ENCODE data around the gene ICA1L.
"Not testable (repeated sequence)": the region's sequence is repeated elsewhere in the genome, so short reads cannot be mapped to it uniquely, and the experiment has no call there.

Gene ICA1L

DNA sequence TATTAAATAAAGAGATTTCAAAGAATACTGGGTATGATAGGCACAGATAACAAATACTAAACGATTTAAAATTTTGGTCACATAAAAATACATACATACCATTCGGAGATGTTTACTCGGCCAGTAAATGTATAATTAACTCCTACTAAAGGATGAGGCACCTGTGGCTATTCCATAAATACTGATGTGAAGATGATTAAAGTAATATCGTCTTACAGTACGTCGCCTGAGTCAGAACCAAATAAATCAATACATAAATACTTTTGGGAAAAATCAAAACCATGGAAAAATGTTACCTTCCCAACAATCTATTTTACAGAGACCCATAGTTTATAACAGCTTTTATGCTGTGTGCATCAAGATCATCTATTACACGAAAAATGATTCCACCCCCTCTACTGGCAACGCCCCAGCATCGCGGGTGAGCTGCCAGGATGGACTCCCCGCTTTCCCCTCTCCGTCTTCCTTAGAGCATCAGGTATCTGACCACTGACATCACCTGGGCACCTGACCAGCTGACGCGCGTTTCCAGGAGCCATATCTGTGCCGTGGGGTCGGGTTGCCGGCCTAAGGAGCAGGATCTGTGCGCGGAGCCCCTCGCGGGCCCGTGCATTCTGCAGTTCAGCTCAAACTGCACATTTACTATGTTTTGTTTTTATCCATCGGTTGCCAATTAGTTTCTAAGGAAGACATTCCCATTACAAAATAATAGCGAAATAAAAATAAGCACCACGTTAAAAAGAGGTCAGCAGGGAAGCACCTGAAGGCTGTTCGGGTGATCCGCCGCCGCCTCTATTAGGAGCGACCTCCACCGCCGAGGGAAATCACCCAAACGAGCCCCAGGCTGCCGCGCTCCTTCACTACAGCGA lies 901 bp downstream of the ICA1L start:
- Histone ChIP-seq H3K4me1 (ENCODE audit: insufficient read depth, low read length, severe bottlenecking) (peaks cover 11% of the 10 kb centered on the region), H3K27ac (ENCODE audit: low read depth, low read length, poor library complexity, severe bottlenecking) (peak overlapping the region; percentile 4), H3K9me3 (ENCODE audit: low read length) (no peaks in the 10 kb centered on the region), H3K9me2 (ENCODE audit: low read depth, low read length) (no peaks in the 10 kb centered on the region), H3K36me3 (ENCODE audit: insufficient read depth, low read length) (no peaks in the 10 kb centered on the region), H3K9ac (ENCODE audit: low read length) (peak overlapping the region; percentile 74), H3F3A (ENCODE audit: insufficient read depth, low read length) (0 out of 2 replicates have a peak, but pooled peaks cover 8% of the 10 kb centered on the region), H3K27me3 (ENCODE audit: insufficient read depth, low read length) (no peaks in the 10 kb centered on the region), H2AFZ (ENCODE audit: low read length) (peak overlapping the region; percentile 97; the same call in 1 of the 2 replicates), H3K4me2 (ENCODE audit: low read length) (peak overlapping the region; percentile 82), H4K20me1 (ENCODE audit: insufficient read depth, low read length) (no peaks in the 10 kb centered on the region), H3K79me2 (ENCODE audit: insufficient read depth, low read length) (no peaks in the 10 kb centered on the region), H3K4me3 (ENCODE audit: low read depth, low read length, poor library complexity, severe bottlenecking) (peak overlapping the region; percentile 76)
- TF ChIP-seq EZH2 (IDR thresholded peaks at IDR 0.05; ENCODE audit: borderline replicate concordance, low read length), result no peak
- TF ChIP-seq, protein P1, sequence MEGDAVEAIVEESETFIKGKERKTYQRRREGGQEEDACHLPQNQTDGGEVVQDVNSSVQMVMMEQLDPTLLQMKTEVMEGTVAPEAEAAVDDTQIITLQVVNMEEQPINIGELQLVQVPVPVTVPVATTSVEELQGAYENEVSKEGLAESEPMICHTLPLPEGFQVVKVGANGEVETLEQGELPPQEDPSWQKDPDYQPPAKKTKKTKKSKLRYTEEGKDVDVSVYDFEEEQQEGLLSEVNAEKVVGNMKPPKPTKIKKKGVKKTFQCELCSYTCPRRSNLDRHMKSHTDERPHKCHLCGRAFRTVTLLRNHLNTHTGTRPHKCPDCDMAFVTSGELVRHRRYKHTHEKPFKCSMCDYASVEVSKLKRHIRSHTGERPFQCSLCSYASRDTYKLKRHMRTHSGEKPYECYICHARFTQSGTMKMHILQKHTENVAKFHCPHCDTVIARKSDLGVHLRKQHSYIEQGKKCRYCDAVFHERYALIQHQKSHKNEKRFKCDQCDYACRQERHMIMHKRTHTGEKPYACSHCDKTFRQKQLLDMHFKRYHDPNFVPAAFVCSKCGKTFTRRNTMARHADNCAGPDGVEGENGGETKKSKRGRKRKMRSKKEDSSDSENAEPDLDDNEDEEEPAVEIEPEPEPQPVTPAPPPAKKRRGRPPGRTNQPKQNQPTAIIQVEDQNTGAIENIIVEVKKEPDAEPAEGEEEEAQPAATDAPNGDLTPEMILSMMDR (IDR thresholded peaks at IDR 0.05; ENCODE audit: low read length), result peak; percentile 79

DNA sequence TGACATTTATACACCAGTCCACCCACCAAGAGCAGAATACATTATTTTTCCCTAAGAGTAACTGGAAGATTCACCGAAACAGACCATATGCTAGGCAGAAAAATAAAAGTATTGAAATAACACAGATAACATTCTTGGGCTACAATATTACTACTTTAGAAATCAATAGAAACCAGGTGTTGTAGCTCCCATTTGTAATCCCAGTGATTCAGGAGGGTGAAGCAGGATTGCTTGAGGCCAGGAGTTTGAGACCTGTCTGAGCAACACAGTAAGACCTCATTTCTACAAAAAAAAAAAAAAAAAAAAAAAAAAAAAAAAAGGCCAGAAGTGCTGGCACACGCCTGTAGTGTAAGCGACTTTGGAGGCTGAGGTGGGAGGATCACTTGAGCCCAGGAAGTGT lies 9.6 kb downstream of the ICA1L start:
- no peak for TF ChIP-seq EZH2 (IDR thresholded peaks at IDR 0.05; ENCODE audit: borderline replicate concordance, low read length)
- TF ChIP-seq, protein P1 (IDR thresholded peaks at IDR 0.05; ENCODE audit: low read length), result no peak
- H3K9me2 ChIP-seq (ENCODE audit: low read depth, low read length), result no peaks in the 10 kb centered on the region
- H3K4me1 ChIP-seq (ENCODE audit: insufficient read depth, low read length, severe bottlenecking), result no peaks in the 10 kb centered on the region
- no peak overlapping the region for H3K4me3 ChIP-seq (ENCODE audit: low read depth, low read length, poor library complexity, severe bottlenecking)
- H3K36me3 ChIP-seq (ENCODE audit: insufficient read depth, low read length), result no peaks in the 10 kb centered on the region
- H3K9me3 ChIP-seq (ENCODE audit: low read length), result no peaks in the 10 kb centered on the region
- H3K79me2 ChIP-seq (ENCODE audit: insufficient read depth, low read length), result no peaks in the 10 kb centered on the region
- H2AFZ ChIP-seq (ENCODE audit: low read length), result no peak overlapping the region
- H4K20me1 ChIP-seq (ENCODE audit: insufficient read depth, low read length), result no peaks in the 10 kb centered on the region
- no peaks in the 10 kb centered on the region for H3K27me3 ChIP-seq (ENCODE audit: insufficient read depth, low read length)
- no peak overlapping the region for H3K4me2 ChIP-seq (ENCODE audit: low read length)
- H3K27ac ChIP-seq (ENCODE audit: low read depth, low read length, poor library complexity, severe bottlenecking), result no peak overlapping the region
- no peaks in the 10 kb centered on the region for H3F3A ChIP-seq (ENCODE audit: insufficient read depth, low read length)
- no peak overlapping the region for H3K9ac ChIP-seq (ENCODE audit: low read length)

DNA sequence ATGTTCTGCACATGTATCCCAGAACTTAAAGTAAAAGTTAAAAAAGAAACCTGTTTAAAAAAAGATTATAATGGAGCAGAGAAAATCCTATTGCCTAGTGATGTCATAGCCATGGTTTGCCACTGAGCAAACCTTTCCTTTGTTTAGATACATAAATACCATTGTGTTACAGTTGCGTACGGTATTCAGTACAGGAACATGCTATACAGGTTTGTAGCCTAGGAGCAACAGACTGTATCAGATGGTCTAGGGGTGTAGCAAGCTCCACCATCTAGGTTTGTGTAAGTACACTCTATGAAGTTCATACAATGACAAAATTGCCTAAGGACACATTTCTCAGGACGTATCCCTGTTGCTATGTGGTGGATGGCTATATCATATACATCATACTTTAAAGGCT lies 13.0 kb downstream of the ICA1L start:
- H3K79me2 ChIP-seq (ENCODE audit: insufficient read depth, low read length), result no peaks in the 10 kb centered on the region
- H3K4me3 ChIP-seq (ENCODE audit: low read depth, low read length, poor library complexity, severe bottlenecking), result no peak overlapping the region
- H3F3A ChIP-seq (ENCODE audit: insufficient read depth, low read length), result no peaks in the 10 kb centered on the region
- no peaks in the 10 kb centered on the region for H3K4me1 ChIP-seq (ENCODE audit: insufficient read depth, low read length, severe bottlenecking)
- no peak overlapping the region for H3K27ac ChIP-seq (ENCODE audit: low read depth, low read length, poor library complexity, severe bottlenecking)
- H2AFZ ChIP-seq (ENCODE audit: low read length), result no peak overlapping the region
- no peaks in the 10 kb centered on the region for H3K27me3 ChIP-seq (ENCODE audit: insufficient read depth, low read length)
- TF ChIP-seq, protein P1 (IDR thresholded peaks at IDR 0.05; ENCODE audit: low read length), result no peak
- TF ChIP-seq EZH2 (IDR thresholded peaks at IDR 0.05; ENCODE audit: borderline replicate concordance, low read length), result no peak
- no peak overlapping the region for H3K9ac ChIP-seq (ENCODE audit: low read length)
- H3K4me2 ChIP-seq (ENCODE audit: low read length), result no peak overlapping the region
- no peaks in the 10 kb centered on the region for H3K9me3 ChIP-seq (ENCODE audit: low read length)
- no peaks in the 10 kb centered on the region for H3K9me2 ChIP-seq (ENCODE audit: low read depth, low read length)
- H3K36me3 ChIP-seq (ENCODE audit: insufficient read depth, low read length), result no peaks in the 10 kb centered on the region
- H4K20me1 ChIP-seq (ENCODE audit: insufficient read depth, low read length), result no peaks in the 10 kb centered on the region

DNA sequence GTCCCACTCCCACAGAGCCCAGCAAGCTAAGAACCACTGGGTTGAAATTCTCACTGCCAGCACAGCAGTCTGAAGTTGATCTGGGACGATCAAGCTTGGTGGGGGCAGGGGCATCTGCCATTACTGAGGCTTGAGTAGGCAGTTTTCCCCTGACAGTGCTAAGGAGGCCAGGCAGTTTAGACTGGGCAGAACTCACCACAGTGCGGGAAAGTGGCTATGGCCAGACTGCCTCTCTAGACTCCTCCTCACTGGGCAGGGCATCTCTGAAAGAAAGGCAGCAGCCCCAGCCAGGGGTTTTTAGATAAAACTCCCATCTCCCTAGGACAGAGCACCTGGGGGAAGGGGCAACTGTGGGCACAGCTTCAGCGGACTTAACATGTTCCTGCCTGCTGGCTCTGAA lies 22.2 kb downstream of the ICA1L start:
- peaks cover 19% of the 10 kb centered on the region for H3K4me1 ChIP-seq (ENCODE audit: insufficient read depth, low read length, severe bottlenecking)
- not testable (repeated sequence) for H2AFZ ChIP-seq (ENCODE audit: low read length); H3K4me3 ChIP-seq (ENCODE audit: low read depth, low read length, poor library complexity, severe bottlenecking); H3F3A ChIP-seq (ENCODE audit: insufficient read depth, low read length); H3K36me3 ChIP-seq (ENCODE audit: insufficient read depth, low read length); H3K9me3 ChIP-seq (ENCODE audit: low read length); H4K20me1 ChIP-seq (ENCODE audit: insufficient read depth, low read length); H3K27ac ChIP-seq (ENCODE audit: low read depth, low read length, poor library complexity, severe bottlenecking); H3K79me2 ChIP-seq (ENCODE audit: insufficient read depth, low read length); H3K27me3 ChIP-seq (ENCODE audit: insufficient read depth, low read length); H3K9me2 ChIP-seq (ENCODE audit: low read depth, low read length); H3K9ac ChIP-seq (ENCODE audit: low read length)
- peak overlapping the region; percentile 5; the same call in 1 of the 2 replicates for H3K4me2 ChIP-seq (ENCODE audit: low read length)
